ENCODE data around the gene SCN5A. TPM values are rescaled to one million over a fixed set of nuclear protein-coding genes. Genes with fewer than 3 reads are reported as not detected.

The SCN5A gene
- total RNA-seq, 1 donor from 2014 or later = 1.4 TPM

GRCh38 chr3:38587548-38588131 lies 61.8 kb downstream of the SCN5A start:
- H3K4me3 Mint-ChIP-seq (ENCODE audit: unreplicated experiment) = no peak overlapping the region
- TF ChIP-seq, protein P1, sequence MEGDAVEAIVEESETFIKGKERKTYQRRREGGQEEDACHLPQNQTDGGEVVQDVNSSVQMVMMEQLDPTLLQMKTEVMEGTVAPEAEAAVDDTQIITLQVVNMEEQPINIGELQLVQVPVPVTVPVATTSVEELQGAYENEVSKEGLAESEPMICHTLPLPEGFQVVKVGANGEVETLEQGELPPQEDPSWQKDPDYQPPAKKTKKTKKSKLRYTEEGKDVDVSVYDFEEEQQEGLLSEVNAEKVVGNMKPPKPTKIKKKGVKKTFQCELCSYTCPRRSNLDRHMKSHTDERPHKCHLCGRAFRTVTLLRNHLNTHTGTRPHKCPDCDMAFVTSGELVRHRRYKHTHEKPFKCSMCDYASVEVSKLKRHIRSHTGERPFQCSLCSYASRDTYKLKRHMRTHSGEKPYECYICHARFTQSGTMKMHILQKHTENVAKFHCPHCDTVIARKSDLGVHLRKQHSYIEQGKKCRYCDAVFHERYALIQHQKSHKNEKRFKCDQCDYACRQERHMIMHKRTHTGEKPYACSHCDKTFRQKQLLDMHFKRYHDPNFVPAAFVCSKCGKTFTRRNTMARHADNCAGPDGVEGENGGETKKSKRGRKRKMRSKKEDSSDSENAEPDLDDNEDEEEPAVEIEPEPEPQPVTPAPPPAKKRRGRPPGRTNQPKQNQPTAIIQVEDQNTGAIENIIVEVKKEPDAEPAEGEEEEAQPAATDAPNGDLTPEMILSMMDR (IDR thresholded peaks at IDR 0.05; ENCODE audit: unreplicated experiment) = no peak
- no peak for DNase-seq (ENCODE audit: low spot score)
- peaks cover 4% of the 10 kb centered on the region for H3K27me3 Mint-ChIP-seq (ENCODE audit: unreplicated experiment)
- H3K27ac Mint-ChIP-seq (ENCODE audit: unreplicated experiment) = no peak overlapping the region
- no peaks in the 10 kb centered on the region for H3K9me3 Mint-ChIP-seq (ENCODE audit: unreplicated experiment)
- H3K4me1 Mint-ChIP-seq (ENCODE audit: unreplicated experiment) = no peaks in the 10 kb centered on the region
- no peaks in the 10 kb centered on the region for H3K36me3 Mint-ChIP-seq (ENCODE audit: low read depth, unreplicated experiment)

GRCh38 chr3:38586546-38587520 lies 62.7 kb downstream of the SCN5A start:
- H3K27me3 Mint-ChIP-seq (ENCODE audit: unreplicated experiment) = peaks cover 4% of the 10 kb centered on the region
- H3K4me3 Mint-ChIP-seq (ENCODE audit: unreplicated experiment) = no peak overlapping the region
- no peak overlapping the region for H3K27ac Mint-ChIP-seq (ENCODE audit: unreplicated experiment)
- no peaks in the 10 kb centered on the region for H3K9me3 Mint-ChIP-seq (ENCODE audit: unreplicated experiment)
- DNase-seq (ENCODE audit: low spot score) = no peak
- no peaks in the 10 kb centered on the region for H3K4me1 Mint-ChIP-seq (ENCODE audit: unreplicated experiment)
- no peaks in the 10 kb centered on the region for H3K36me3 Mint-ChIP-seq (ENCODE audit: low read depth, unreplicated experiment)
- TF ChIP-seq, protein P1 (IDR thresholded peaks at IDR 0.05; ENCODE audit: unreplicated experiment) = no peak

- no peaks in the 10 kb centered on the region for H3K36me3 Mint-ChIP-seq (ENCODE audit: low read depth, unreplicated experiment)
- no peak overlapping the region for H3K27ac Mint-ChIP-seq (ENCODE audit: unreplicated experiment)
- H3K4me3 Mint-ChIP-seq (ENCODE audit: unreplicated experiment) = no peak overlapping the region
- TF ChIP-seq, protein P1 (IDR thresholded peaks at IDR 0.05; ENCODE audit: unreplicated experiment) = no peak
- H3K4me1 Mint-ChIP-seq (ENCODE audit: unreplicated experiment) = no peaks in the 10 kb centered on the region
- peaks cover 4% of the 10 kb centered on the region for H3K27me3 Mint-ChIP-seq (ENCODE audit: unreplicated experiment)
- no peaks in the 10 kb centered on the region for H3K9me3 Mint-ChIP-seq (ENCODE audit: unreplicated experiment)
- no peak for DNase-seq (ENCODE audit: low spot score)
Observed at GRCh38 chr3:38585791-38586420, 63.6 kb downstream of the SCN5A start.

GRCh38 chr3:38583688-38584087 lies 65.8 kb downstream of the SCN5A start:
- TF ChIP-seq, protein P1 (IDR thresholded peaks at IDR 0.05; ENCODE audit: unreplicated experiment) = no peak
- H3K36me3 Mint-ChIP-seq (ENCODE audit: low read depth, unreplicated experiment) = no peaks in the 10 kb centered on the region
- H3K4me1 Mint-ChIP-seq (ENCODE audit: unreplicated experiment) = no peaks in the 10 kb centered on the region
- no peak overlapping the region for H3K4me3 Mint-ChIP-seq (ENCODE audit: unreplicated experiment)
- no peak overlapping the region for H3K27ac Mint-ChIP-seq (ENCODE audit: unreplicated experiment)
- no peaks in the 10 kb centered on the region for H3K9me3 Mint-ChIP-seq (ENCODE audit: unreplicated experiment)
- peaks cover 6% of the 10 kb centered on the region for H3K27me3 Mint-ChIP-seq (ENCODE audit: unreplicated experiment)
- no peak for DNase-seq (ENCODE audit: low spot score)

Data from endothelial cell (in vitro differentiated cells).